ENCODE results near the gene ARID1B.

The ARID1B gene

DNA sequence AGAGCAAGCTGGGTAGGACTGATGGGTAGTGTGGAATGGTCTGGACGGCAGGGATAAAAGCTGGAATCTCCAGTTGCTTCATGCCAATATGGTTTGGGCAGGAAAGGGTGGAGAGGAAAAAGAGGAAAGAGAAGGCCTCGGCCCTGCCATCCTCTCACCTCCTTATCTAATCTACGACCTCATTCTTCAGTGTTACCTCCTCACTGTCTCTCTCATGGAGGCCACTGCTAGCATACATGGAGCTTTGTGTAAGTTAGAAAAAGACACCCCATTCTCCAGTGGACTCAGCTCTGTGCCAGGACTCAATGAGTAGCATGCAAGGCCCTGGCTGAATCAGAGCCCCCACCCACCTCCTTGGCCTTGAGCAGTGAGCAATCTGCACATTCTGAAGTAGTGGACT, 6.1 kb upstream of the ARID1B start:
- ChIA-PET POLR2A (interaction anchor here (0.8 to 1.0 kb wide), 2 partner anchors 9 to 250 kb away, joined by 3 read pairs; no protein-coding TSS in a partner anchor), CTCF (interaction anchor here (0.6 to 1.2 kb wide), 2 partner anchors 11 to 385 kb away, joined by 3 to 5 read pairs; no protein-coding TSS in a partner anchor)
- Histone ChIP-seq H3K4me3 (ENCODE audit: low read depth, low read length) (no peak overlapping the region), H3K36me3 (ENCODE audit: control insufficient read depth in 2 of 2, insufficient read depth in 1 of 2, low read length in 2 of 2) (no peaks in the 10 kb centered on the region), H3K9me3 (ENCODE audit: control insufficient read depth, insufficient read depth, low read depth, low read length) (no peaks in the 10 kb centered on the region), H3K4me1 (ENCODE audit: control insufficient read depth, insufficient read depth, low read length) (peaks cover 10% of the 10 kb centered on the region), H3K27ac (ENCODE audit: extremely low read depth, low read depth, low read length) (no peak overlapping the region)
- TF ChIP-seq HOXD13 (CRISPR knock-in tag; IDR thresholded peaks at IDR 0.05; ENCODE audit: borderline replicate concordance) (no peak), GFI1B (tag by site-specific recombination; IDR thresholded peaks at IDR 0.05) (no peak), ZSCAN23 (tag by site-specific recombination; IDR thresholded peaks at IDR 0.05) (no peak), ZNF37A (tag by site-specific recombination; IDR thresholded peaks at IDR 0.05) (no peak), ZBTB8A (tag by site-specific recombination; IDR thresholded peaks at IDR 0.05) (no peak), KLF10 (tag by site-specific recombination; IDR thresholded peaks at IDR 0.05) (no peak), ZNF837 (tag by site-specific recombination; IDR thresholded peaks at IDR 0.05) (no peak), GLIS1 (tag by site-specific recombination; IDR thresholded peaks at IDR 0.05) (no peak), ZNF585B (tag by site-specific recombination; IDR thresholded peaks at IDR 0.05) (no peak), KLF16 (tag by site-specific recombination; IDR thresholded peaks at IDR 0.05) (no peak), ZNF155 (tag by site-specific recombination; IDR thresholded peaks at IDR 0.05) (no peak), ZNF138 (tag by site-specific recombination; IDR thresholded peaks at IDR 0.05; ENCODE audit: borderline replicate concordance) (no peak), GLIS2 (tag by site-specific recombination; IDR thresholded peaks at IDR 0.05) (no peak), ZNF404 (tag by site-specific recombination; IDR thresholded peaks at IDR 0.05) (no peak), SP3 (tag by site-specific recombination; IDR thresholded peaks at IDR 0.05) (no peak), ZNF211 (tag by site-specific recombination; IDR thresholded peaks at IDR 0.05; ENCODE audit: low read depth) (no peak)
- TF ChIP-seq, protein P1, sequence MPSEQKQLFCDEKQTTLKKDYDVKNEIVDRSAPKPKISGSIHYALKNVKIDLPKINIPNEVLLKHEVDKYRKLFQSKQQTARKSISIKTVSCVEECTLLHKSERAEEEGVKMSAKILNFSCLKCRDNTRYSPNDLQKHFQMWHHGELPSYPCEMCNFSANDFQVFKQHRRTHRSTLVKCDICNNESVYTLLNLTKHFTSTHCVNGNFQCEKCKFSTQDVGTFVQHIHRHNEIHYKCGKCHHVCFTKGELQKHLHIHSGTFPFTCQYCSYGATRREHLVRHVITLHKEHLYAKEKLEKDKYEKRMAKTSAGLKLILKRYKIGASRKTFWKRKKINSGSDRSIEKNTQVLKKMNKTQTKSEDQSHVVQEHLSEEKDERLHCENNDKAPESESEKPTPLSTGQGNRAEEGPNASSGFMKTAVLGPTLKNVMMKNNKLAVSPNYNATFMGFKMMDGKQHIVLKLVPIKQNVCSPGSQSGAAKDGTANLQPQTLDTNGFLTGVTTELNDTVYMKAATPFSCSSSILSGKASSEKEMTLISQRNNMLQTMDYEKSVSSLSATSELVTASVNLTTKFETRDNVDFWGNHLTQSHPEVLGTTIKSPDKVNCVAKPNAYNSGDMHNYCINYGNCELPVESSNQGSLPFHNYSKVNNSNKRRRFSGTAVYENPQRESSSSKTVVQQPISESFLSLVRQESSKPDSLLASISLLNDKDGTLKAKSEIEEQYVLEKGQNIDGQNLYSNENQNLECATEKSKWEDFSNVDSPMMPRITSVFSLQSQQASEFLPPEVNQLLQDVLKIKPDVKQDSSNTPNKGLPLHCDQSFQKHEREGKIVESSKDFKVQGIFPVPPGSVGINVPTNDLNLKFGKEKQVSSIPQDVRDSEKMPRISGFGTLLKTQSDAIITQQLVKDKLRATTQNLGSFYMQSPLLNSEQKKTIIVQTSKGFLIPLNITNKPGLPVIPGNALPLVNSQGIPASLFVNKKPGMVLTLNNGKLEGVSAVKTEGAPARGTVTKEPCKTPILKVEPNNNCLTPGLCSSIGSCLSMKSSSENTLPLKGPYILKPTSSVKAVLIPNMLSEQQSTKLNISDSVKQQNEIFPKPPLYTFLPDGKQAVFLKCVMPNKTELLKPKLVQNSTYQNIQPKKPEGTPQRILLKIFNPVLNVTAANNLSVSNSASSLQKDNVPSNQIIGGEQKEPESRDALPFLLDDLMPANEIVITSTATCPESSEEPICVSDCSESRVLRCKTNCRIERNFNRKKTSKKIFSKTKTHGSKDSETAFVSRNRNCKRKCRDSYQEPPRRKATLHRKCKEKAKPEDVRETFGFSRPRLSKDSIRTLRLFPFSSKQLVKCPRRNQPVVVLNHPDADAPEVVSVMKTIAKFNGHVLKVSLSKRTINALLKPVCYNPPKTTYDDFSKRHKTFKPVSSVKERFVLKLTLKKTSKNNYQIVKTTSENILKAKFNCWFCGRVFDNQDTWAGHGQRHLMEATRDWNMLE (tag by site-specific recombination; conservative IDR thresholded peaks at IDR 0.05; ENCODE audit: low read depth): no peak
- TF ChIP-seq, protein P2, sequence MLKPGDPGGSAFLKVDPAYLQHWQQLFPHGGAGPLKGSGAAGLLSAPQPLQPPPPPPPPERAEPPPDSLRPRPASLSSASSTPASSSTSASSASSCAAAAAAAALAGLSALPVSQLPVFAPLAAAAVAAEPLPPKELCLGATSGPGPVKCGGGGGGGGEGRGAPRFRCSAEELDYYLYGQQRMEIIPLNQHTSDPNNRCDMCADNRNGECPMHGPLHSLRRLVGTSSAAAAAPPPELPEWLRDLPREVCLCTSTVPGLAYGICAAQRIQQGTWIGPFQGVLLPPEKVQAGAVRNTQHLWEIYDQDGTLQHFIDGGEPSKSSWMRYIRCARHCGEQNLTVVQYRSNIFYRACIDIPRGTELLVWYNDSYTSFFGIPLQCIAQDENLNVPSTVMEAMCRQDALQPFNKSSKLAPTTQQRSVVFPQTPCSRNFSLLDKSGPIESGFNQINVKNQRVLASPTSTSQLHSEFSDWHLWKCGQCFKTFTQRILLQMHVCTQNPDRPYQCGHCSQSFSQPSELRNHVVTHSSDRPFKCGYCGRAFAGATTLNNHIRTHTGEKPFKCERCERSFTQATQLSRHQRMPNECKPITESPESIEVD (tag by site-specific recombination; IDR thresholded peaks at IDR 0.05): no peak
- TF ChIP-seq, protein P3, sequence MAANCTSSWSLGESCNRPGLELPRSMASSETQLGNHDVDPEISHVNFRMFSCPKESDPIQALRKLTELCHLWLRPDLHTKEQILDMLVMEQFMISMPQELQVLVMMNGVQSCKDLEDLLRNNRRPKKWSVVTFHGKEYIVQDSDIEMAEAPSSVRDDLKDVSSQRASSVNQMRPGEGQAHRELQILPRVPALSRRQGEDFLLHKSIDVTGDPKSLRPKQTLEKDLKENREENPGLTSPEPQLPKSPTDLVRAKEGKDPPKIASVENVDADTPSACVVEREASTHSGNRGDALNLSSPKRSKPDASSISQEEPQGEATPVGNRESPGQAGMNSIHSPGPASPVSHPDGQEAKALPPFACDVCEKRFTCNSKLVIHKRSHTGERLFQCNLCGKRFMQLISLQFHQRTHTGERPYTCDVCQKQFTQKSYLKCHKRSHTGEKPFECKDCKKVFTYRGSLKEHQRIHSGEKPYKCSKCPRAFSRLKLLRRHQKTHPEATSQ (tag by site-specific recombination; IDR thresholded peaks at IDR 0.05): no peak

DNA sequence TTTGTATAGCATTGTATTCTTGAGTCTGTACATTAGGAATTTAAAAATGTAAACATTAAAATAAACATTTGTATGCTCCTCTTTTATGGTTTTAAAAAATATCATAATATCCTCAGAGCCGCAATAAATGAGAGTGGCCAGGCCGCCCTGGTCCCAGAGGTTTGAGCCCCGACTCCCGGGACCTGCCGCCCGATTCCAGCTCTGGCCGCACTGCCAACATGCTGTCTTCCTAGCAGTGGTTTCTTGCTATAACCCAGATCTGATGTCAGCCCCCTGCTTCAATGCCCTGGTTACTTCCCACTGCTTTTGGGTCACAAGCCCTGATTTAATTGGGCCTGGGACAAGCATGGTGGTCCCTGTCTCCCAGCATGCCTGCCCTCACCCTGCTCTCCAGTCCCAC, 5.4 kb upstream of the ARID1B start:
- Histone ChIP-seq H3K4me3 (ENCODE audit: low read depth, low read length) (no peak overlapping the region), H3K27ac (ENCODE audit: extremely low read depth, low read depth, low read length) (no peak overlapping the region), H3K9me3 (ENCODE audit: control insufficient read depth, insufficient read depth, low read depth, low read length) (no peaks in the 10 kb centered on the region), H3K36me3 (ENCODE audit: control insufficient read depth in 2 of 2, insufficient read depth in 1 of 2, low read length in 2 of 2) (no peaks in the 10 kb centered on the region), H3K4me1 (ENCODE audit: control insufficient read depth, insufficient read depth, low read length) (peaks cover 11% of the 10 kb centered on the region)
- ChIA-PET POLR2A (no interaction called here), CTCF (interaction anchor here (1.2 kb wide), 1 partner anchor 12 kb away, joined by 3 read pairs; no protein-coding TSS in a partner anchor)
- TF ChIP-seq ZNF274 (IDR thresholded peaks at IDR 0.05; ENCODE audit: low read length): no peak
- TF ChIP-seq ZNF274 (tag by site-specific recombination; IDR thresholded peaks at IDR 0.05; ENCODE audit: borderline replicate concordance): no peak
- TF ChIP-seq, protein P4, sequence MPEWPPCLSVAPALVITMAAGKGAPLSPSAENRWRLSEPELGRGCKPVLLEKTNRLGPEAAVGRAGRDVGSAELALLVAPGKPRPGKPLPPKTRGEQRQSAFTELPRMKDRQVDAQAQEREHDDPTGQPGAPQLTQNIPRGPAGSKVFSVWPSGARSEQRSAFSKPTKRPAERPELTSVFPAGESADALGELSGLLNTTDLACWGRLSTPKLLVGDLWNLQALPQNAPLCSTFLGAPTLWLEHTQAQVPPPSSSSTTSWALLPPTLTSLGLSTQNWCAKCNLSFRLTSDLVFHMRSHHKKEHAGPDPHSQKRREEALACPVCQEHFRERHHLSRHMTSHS (tag by site-specific recombination; IDR thresholded peaks at IDR 0.05): no peak
- TF ChIP-seq ZNF10 (tag by site-specific recombination; IDR thresholded peaks at IDR 0.05): no peak
- TF ChIP-seq ZNF175 (tag by site-specific recombination; IDR thresholded peaks at IDR 0.05): no peak
- TF ChIP-seq, protein P5, sequence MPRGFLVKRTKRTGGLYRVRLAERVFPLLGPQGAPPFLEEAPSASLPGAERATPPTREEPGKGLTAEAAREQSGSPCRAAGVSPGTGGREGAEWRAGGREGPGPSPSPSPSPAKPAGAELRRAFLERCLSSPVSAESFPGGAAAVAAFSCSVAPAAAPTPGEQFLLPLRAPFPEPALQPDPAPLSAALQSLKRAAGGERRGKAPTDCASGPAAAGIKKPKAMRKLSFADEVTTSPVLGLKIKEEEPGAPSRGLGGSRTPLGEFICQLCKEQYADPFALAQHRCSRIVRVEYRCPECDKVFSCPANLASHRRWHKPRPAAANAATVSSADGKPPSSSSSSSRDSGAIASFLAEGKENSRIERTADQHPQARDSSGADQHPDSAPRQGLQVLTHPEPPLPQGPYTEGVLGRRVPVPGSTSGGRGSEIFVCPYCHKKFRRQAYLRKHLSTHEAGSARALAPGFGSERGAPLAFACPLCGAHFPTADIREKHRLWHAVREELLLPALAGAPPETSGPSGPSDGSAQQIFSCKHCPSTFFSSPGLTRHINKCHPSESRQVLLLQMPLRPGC (tag by site-specific recombination; IDR thresholded peaks at IDR 0.05): no peak
- no peak for TF ChIP-seq ZNF510 (tag by site-specific recombination; IDR thresholded peaks at IDR 0.05; ENCODE audit: insufficient replicate concordance)

Data from HEK293 (cell line).